ENCODE data around the gene DOCK10.

Gene DOCK10

DNA sequence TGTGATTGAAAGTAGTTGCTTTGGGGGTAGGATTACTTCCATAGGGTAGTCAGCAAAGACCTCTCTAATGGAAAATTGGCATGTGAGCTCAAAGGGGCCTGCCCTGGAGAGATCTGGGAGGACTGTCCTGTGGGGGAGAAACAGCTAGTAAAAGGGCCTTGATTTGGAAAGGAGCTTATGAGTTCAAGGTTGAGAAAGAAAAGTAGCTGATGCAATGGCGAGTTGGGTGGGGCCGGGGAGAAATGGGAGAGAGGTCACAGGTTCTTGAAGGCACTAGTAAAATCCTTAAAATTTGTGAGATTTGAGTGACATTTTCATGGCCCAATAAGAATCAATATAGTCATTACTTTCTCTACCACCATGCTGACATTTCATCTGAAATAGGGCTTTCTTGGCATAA is 244.1 kb downstream of the DOCK10 start:
- H3K4me3 ChIP-seq (ENCODE audit: low read depth, low read length): no peak overlapping the region

DNA sequence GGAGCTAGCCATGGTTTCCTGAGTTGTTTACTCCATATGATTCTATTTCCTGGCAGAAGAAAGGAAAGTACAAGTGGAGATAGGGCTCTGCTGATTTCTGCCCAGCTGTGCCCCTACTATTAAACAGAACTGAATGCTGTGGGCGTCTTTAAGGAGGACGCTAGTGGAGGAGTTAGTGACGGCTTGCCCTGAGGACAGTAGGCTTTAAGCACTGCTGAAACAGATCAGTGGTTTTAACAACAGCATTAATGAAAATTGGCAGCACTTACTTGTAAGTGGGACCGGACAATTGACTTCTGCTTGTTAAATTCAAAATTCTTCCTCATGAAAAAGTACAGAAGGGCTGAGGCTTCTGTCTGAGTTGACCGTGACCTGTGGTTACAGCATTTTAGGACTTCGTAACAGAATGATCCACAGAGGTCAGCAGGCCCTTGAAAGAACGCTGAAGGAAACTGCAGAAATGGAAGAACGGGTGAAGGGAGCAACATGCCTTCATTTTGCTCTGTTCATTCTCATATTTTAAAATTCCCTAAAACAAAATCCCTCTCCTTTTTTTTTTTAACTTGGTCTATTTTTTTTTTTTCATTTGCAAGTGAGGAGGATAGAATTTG is 245.5 kb downstream of the DOCK10 start:
- no peak overlapping the region for H3K4me3 ChIP-seq (ENCODE audit: low read depth, low read length)

DNA sequence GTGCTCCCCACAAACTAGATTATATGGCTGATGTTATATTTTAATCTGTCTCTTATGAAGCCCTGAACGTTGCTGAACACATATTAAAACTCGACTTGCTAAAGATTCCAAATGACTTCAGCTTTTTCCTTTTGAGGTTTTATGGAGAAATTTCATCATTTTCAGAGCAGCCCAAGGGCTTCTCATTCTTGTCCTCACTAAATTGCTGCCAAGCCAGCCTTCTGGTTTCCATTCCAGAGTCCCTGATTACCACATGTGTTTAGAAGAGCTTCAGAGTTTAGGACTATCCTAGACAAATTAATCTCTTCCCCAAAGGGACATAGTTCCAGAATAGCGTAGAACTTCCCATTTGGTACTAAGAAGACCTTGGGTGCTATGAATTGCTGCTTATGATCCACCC is 248.3 kb downstream of the DOCK10 start:
- H3K4me3 ChIP-seq (ENCODE audit: low read depth, low read length): no peak overlapping the region

DNA sequence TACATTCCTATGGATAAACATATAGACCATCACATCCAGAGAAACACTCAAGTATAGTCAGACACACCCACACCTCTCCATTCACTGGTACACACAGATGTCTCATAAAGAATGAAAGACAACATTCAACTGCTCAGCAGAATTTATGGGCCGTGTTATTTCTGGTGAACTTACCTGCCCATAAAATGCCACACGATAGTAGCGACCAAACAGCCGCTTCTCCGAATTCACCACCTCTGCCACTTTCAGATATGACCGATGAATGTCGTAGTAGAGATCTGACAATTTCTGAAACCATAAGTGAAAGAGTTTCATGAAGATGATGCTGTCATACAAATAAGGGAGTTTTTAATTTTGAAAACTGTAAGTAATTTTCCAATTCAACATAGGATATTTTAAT is 255.4 kb downstream of the DOCK10 start:
- H3K4me3 ChIP-seq (ENCODE audit: low read depth, low read length): no peak overlapping the region

DNA sequence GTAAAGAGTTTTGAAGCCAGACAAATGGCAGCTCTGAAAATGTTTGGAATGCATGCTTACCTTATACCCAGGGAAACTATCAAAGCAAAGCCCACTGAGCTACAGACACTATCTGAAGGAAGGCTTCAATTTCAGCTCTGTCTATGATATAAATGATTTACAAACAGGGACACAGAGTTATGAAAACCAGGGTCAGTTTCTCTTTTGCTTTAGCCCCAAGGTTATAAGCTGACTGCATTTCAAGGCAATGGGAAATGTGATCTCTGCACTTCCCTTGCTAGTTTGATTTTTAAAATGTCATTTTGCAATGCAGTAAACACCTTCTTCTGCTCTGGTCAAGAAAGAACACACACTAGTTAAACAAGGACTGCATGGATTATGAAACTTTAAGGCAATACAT is 260.9 kb downstream of the DOCK10 start:
- no peak overlapping the region for H3K4me3 ChIP-seq (ENCODE audit: low read depth, low read length)

DNA sequence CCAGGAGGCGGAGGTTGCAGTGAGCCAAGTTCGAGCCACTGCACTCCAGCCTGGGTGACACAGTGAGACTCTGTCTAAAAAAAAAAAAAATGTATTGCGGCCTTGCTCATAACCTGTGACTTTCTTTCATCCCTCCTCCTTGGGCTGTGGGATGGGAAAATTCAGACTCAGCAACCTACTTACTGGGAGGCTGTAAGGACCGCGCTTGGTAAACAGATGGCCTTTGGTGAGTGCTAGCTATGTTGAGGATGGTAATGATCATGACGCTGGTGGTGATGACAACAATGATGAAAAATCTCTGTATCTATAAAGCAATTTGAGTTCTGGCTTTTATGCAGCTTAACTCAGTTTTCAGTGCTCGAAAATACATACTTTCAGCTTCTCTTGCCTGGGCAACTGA is 261.4 kb downstream of the DOCK10 start:
- no peak overlapping the region for H3K4me3 ChIP-seq (ENCODE audit: low read depth, low read length)

DNA sequence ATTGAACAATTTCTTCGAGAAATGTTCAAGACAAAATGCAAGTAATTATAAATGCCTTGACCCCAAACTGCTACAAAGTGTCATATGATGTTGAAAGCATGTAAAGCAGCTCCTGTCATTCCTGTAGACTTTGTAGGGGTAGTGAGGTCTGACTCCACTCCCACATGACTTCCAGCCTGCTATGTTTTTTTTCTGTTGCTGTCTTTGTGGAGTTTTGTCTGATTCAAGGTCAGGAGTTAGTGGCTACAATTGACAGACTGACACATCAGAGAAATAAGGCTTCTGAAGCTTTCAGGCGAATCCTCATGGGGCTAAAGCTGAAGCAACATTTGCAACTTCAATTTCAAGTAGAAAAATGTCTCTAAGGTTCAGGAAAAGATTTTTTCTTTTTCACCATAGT is 262.2 kb downstream of the DOCK10 start:
- H3K4me3 ChIP-seq (ENCODE audit: low read depth, low read length): no peak overlapping the region

DNA sequence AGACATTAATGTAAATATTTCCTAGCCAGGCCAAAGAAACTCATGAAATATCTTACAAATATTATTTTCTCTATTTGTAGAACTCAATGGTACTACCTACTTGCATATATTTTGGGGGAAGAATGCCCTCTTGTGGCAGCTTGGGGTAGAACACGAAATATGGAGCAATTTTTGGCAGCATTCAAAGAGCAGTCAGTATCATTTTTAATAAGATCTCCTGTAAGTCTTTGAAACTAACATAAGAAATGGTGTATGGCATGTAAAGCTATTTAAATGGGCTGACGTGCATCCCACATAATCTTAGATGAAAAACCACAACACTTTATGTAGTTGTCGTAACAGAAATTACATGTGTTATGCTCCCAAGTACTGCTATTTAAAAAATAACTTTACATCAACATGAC is 263.8 kb downstream of the DOCK10 start:
- no peak overlapping the region for H3K4me3 ChIP-seq (ENCODE audit: low read depth, low read length)

DNA sequence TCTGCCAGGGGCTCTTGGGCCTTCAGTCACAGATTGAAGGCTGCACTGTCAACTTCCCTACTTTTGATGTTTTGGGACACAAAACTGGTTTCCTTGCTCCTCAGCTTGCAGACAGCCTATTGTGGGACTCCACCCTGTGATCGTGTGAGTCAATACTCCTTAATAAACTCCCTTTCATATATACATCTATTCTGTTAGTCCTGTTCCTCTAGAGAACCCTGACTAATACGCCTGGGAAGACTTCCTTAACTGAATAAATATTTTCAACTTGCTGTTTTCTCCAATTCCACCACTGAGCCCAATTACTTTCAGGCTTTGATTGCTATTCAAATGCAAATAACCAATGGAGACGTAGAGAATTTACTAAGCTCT is 264.7 kb downstream of the DOCK10 start:
- H3K4me3 ChIP-seq (ENCODE audit: low read depth, low read length): no peak overlapping the region

DNA sequence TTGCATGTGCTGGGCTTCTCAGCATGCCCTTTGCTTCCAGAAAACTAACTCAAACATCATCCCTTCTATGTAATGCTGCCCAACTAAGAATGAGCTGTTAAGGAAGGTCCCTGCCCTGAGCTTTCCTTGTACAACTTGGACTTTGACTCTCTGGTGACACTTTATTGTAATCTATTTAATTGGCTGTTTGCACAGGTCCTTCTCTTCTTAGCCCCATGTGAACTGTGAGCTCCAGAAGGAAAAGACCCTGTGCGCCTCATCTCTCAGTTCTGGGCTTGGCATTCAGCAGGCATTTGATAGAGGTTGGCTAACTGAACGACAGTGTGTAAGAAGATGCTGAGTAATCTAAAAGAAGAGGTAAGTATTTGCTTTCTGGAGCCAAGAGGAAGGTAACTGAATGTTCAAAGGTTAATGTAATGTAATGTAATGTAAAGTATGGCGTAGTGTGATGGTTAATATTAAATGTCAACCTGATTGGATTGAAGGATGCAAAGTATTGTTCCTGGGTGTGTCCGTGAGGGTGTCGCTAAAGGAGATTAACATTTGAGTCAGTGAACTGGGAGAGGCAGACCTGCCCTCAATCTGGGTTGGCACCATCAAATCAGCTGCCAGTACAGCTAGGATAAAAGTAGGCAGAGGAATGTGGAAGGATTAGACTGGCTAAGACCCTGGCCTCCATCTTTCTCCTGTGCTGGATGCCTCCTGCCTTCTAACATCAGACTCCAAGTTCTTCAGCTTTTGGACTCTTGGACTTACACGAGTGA is 265.3 kb downstream of the DOCK10 start:
- H3K4me3 ChIP-seq (ENCODE audit: low read depth, low read length): no peak overlapping the region

DNA sequence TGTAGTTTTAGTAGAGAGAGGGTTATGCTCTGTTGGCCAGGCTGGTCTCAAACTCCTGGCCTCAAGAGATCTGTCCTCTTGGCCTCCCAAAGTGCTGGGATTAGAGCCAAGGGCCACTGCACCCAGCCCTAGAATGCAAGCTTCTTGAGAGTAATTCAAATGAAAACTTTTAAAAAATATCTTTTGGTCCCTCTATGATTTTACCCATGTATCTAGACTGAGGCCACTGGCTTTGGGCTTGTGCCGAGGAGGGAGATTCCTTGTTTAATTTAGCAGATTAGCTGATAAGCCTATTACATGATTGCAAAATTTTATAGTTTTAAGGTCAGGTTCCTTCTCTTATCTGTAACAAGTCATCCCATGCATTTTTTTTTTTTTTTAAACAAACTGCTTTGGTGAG is 266.6 kb downstream of the DOCK10 start:
- H3K4me3 ChIP-seq (ENCODE audit: low read depth, low read length): no peak overlapping the region

DNA sequence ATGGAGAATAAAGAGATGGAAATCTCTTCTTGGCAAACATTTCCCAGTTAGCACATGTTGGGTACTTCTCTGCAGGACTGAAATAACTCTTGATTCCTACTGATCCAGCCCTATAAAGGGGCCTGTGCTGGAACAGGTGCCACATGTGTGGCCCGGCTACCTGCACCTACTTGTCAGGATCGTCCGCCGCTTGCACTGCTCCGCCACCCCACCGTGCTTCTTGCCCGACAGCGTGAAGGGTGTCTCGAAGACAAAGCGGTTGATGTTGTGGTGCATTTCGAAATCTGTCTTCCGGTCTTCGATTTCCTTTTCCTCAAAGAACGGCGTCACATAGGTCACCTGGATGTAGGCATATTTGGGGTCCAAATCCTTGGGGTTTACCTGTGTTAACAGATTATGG is 267.5 kb downstream of the DOCK10 start:
- H3K4me3 ChIP-seq (ENCODE audit: low read depth, low read length): no peak overlapping the region

DNA sequence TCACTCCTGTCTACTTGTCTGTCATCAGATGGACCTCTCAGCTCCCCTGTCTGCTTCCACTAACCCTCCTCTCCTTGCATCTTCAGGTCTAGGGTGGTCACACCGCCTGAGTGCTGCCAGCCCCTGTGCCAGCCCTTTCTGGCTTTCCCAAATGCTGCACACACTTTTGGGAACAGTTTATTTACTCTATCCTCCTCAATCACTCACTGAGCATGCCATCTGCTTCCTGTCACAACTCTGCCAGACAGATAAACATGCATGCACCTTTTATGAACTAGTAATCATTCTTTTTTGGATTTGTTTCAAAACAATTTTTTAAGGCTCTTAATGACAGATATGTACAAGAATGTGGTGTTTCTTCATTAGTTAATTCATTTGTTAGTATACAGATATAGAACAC is 269.8 kb downstream of the DOCK10 start:
- H3K4me3 ChIP-seq (ENCODE audit: low read depth, low read length): no peak overlapping the region

DNA sequence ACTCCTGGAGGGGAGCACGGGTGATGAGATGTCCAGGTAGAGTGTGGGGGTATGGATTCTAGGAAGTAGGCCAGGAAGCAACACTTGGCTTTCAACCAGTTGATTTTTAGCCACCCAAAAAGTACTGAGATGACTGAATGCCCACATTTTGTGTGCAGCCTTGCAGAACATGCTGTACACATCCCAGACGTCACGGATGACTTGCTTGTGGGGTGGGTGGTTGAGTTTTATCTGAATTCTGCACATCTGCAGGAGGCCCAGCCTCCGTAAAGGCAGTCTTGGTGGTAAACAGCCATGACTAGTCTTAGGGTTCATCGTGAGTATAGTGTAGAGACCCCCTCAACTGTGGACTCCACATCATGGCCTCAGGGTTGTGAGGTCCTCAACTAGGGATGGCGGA is 272.8 kb downstream of the DOCK10 start:
- no peak overlapping the region for H3K4me3 ChIP-seq (ENCODE audit: low read depth, low read length)

DNA sequence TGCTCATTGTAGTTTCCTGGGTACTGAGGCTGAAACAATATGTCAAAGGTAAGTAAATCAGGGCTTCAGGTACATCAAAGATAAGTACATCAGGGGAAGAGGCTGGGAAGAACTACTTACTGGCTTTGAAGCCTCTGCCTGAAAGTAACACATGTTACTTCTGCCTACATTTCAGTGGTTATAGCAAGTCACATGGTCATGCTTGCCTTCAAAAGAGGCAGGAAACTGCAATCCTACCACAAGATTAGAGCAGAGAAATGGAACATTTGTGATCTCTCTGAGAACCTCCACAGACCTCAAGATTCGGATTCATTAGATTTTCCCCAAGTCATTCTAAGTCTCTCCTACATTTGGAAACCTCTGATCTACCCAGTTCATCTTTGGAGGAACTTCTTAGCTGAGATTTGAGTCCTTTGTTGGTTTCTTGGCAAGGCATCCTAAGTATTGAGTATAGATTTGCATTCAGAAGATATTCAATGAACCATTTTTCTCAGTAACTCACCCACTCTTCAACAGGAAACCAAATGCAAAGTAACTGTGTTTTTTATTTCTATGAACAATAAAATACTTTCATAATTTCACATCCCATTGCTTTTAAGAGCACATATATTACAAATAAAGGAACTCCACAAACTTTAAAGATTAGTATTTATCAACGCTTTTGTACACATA is 277.6 kb downstream of the DOCK10 start:
- no peak overlapping the region for H3K4me3 ChIP-seq (ENCODE audit: low read depth, low read length)

DNA sequence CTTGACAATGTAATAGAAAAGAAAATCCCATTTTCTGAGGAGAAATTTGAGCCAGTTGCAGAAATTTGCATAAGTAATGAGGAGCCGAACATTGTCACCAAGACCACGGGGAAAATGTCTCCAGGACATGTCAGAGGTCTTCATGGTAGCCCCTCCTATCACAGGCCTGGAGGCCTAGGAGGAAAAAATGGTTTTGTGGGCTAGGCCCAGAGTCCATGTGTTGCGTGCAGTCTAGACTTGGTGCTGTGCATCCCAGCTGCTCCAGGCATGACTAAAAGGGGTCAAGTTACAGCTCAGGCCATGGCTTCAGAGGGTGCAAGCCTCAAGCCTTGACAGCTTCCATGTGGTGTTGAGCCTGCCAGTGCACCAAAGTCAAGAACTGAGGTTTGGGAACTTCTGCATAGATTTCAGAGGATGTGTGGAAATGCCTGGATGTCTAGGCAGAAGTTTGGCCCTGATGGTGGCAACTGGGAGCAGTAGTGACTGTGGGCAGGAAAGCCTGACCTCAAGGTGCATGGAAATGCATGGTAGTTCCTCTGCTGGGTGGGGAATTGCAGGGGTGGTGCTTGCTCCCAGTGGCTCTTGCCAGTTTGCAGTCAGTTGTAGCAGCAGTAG is 284.2 kb downstream of the DOCK10 start:
- no peak overlapping the region for H3K4me3 ChIP-seq (ENCODE audit: low read depth, low read length)

DNA sequence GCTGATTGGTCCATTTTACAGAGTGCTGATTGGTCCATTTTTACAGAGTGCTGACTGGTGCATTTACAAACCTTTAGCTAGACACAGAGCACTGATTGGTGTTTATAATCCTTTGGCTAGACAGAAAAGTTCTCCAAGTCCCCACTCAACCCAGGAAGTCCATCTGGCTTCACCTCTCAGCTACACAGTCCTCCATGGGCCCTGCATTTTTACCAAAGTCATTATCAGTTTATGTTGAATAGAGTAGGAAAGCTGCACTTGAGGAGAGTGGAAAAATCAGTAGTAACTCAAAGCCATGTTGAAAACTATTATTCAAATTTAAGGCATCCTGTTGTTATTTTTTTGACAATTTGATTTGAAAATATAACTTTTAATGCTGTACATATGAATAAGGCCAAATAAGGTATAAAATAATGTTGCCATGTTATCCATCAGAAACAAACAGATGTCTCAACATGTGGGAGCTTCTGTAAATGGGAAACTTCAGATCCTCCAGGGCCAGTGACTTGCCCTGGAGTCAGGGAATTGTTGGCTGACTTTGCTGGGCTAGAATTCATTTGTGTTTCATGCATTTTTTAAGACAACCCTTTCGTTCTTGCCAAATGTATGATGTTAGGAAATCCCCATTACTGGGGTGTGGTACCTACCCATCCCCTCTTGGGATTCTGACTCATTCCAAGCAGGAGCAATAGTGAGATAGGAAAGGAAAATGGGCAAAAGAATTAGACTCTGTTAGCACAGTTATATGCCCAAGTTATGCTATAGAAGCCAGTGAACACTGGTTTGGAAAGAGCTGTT is 288.3 kb downstream of the DOCK10 start:
- H3K4me3 ChIP-seq (ENCODE audit: low read depth, low read length): no peak overlapping the region

DNA sequence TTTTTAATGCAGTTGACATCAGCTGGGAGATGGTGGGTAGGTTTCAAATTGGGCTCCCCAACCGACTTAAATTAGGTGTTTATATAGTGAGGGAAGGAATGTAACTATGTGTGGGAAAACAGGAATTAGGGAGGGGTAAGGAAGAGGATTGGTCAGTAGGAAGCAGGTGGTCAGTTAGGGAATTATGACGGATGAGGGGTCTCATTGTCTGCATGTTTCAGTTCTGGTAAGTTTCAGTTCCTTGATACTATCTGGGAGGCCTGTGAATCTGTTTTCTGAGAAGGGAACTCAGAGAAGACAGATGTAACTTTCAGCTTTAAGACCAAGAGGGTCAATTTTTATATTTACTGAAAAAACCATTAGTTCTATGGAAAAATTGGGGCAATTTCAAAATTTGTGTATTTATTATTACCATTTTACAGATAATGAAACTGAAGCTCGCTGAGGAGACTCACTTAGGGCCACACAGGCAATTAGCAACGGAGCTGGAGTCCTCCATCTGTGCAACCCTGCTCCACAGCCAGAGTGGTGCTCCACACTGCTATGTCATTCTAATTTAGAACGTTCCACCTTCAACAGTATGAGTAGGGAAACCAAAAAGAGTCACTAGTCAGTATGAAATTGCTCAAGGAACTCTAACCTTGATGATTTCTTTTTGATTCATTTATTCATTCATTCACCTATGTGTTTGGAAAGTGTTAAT is 290.1 kb downstream of the DOCK10 start:
- H3K4me3 ChIP-seq (ENCODE audit: low read depth, low read length): no peak overlapping the region

DNA sequence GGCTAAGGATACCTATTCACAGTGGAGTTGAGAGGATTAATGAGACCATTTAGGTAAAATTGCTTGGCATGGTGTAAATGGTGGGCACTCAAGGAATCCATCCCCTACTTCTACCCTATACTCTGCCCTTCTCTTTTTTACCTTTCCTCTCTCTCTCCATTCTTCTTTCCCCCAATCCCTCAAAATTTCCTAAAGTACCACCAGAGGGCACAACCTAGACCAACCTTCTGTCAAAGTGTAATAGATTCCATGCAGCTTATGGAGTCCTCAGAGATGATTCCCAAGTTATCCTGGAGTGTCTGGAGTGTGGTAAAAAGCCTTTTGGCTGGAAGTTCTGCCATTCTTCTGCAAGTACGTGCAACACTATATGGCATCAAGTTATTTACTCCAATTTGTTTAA is 293.1 kb downstream of the DOCK10 start:
- no peak overlapping the region for H3K4me3 ChIP-seq (ENCODE audit: low read depth, low read length)

DNA sequence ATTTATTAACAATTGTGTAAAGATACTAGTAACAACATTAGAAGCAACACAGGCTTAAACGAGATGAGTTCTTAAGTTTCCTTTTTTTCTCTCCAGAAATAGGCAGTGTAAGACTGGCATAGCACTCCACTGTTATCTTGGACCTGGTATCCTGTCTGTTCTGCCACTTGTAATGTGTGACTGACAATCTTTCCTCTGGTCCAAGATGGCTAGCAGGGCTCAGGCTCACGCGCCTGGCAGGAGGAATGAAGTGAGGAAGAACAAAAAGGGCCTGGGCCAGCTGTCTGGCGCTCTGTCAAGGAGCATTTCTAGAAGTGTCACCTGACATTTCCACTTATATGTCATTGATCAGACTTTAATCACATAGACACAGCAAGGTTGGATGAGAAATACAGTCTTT is 294.5 kb downstream of the DOCK10 start:
- H3K4me3 ChIP-seq (ENCODE audit: low read depth, low read length): no peak overlapping the region

DNA sequence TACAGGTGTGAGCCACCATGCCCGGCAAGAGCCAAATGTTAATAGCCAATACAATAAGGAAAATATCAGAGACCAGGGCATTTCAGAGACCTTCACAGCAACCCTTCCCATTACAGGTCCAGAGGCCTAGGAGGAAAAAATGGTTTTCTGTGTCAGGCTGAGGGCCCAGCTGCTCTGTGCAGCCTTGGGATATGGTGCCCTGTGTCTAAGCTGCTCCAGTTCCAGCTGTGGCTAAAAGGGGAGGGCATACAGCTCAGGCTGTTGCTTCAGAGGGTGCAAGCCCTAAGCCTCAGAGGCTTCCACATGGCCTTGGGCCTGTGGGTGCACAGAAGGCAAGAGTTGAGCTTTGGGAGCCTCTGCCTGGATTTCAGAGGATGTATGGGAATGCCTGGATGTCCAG is 306.0 kb downstream of the DOCK10 start:
- no peak overlapping the region for H3K4me3 ChIP-seq (ENCODE audit: low read depth, low read length)

Measured in iPS-11a (cell line).